Brain pericyte (primary cell): ENCODE measurements around the gene ZGRF1.
"Not testable (repeated sequence)": the region's sequence is repeated elsewhere in the genome, so short reads cannot be mapped to it uniquely, and the experiment has no call there.

Source experiments
- DNase-seq: peaks from one replicate; pipeline ENCODE4 v3.0.0-alpha.2; 2012; ENCODE audit warnings: low read depth, low spot score

Gene ZGRF1

DNA sequence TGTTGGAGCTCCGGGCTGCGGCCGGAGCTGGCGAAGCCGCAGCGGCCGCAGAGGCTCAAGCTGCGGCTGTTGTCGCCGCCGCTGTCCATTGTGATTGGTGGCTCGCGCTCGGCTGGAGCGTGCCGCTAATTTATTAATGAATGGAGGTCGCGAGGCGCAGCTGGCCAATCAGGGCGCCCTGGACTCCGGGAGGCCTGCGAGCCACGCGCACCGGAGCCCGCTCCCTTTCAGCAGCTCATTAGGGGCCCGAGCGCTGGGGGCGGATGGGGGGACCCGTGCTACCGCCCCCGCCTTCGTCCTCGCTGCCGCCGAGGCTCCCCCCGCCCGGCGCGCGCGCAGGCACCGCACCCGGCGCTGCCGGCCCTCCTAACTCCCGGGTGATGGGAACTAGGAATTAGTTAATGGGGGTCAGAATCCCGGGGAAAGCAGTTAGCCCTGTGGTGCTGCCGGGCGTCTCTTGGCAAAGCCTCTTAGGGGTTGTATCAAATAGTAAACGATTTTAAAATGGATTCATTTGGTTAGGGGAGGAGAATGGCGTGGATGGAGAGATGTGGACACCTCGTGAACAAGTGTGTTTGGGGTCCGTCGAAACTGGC is 120.1 kb downstream of the ZGRF1 start:
- no peak for DNase-seq

DNA sequence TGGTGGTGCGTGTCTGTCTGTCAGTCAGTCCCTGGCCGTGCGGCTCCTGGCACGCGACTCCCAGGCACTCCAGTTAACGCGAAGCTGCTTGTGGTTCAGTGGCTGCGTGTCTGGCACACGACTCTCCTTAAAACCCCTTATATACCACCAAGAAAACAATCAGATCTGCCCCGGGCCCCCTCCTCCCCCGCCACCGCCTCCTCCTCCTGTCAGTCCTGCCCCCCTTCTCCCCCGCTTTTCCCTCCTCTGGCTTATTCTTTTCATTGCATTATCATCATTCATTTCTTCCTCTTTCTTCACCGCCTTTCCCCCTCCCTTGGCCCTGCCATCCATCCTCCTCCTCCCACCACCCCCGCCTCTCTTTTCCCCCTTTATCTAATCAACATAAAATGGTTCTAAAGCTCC is 120.6 kb downstream of the ZGRF1 start, which contains the start of gene NEUROG2:
TSS of gene NEUROG2 (minus strand) at position 115 of the 405 bp plus-strand sequence. CDS start 705 bp downstream, outside the sequence.
- DNase-seq = no peak

- no peak for DNase-seq
Observed at GRCh38 chr4:112515198-112516065, 121.3 kb downstream of the ZGRF1 start.

- DNase-seq = no peak
Observed at GRCh38 chr4:112514647-112515197, 122.0 kb downstream of the ZGRF1 start.

GRCh38 chr4:112513971-112514646 is 122.6 kb downstream of the ZGRF1 start:
- no peak for DNase-seq

- DNase-seq = no peak
Observed at GRCh38 chr4:112511803-112512118, 124.9 kb downstream of the ZGRF1 start.

DNA sequence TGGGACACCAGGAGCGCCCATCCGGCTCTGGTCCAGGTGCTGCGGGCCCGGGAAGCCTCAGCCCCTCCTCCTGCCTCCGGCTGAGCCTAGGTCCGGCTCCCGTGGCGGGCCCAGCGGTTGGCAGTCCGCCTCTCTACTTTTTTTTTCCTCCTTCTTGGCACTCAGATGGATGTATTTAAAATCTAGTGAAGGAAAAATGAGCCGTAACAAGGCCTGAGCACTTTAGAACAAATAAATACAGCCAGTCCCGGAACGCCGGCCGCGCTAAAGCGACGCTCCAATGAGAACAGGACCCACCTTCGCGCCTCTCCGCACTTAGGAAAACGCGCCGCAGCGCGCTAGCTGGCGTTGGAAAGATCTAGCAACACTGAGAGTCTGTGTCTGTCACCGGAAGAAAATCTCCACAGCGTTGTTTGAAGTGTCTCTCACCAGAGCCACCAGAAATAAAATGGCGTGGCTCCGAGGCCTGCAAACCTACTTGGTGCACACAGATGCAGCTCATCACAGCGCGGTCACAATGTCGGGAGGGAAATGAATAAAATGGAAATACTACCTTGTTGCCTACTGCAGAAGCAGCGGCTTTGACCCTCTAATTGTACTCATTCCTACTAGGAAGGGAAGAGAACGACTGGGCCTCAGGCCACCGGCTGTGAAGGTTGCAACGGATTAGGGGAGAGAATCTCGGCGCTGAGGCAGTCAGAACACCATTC is 125.5 kb downstream of the ZGRF1 start:
- DNase-seq = no peak

DNA sequence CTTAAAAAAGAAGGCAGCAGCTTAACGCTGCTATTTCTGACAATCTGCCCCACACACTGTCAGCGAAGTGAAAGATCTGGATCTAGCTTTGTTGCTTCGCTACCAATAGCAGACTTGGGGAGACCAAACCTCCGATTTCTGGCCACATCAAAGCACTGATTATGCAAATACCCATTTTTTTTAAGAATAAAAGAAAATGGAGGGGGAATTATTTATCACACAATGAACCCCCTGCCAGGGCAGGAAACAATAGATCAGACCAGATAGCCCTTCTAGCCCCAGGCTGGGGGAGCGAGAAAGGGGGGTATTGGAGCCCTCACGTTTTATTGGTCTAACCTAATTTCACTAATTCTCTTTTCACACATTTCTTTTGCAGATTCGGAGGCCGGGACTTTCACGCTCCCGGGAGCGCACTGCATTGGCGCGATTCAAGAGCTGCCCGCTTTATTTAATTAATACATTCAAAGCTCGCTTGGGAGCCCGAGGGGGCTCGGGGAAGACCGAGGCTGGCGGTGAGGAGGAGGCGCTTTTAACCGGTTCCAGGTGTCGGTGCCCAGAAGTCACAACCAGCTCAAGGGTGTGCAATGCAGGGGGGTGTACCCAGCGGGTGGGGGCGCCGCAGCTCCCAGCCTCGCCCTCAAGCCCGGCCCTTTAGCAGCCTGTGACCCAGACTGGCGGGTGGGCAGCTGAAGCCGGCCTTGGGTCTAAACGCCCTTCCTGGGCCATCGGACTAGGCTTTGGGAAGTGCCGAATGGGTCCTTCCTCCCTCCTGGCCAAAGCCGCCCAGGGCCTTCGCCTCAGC is 126.2 kb downstream of the ZGRF1 start:
- DNase-seq = no peak

- DNase-seq = no peak
Observed at GRCh38 chr4:112509243-112510141, 127.2 kb downstream of the ZGRF1 start.

- no peak for DNase-seq
Observed at GRCh38 chr4:112508356-112508755, 128.4 kb downstream of the ZGRF1 start.

GRCh38 chr4:112504807-112505206 is 131.9 kb downstream of the ZGRF1 start:
- DNase-seq = no peak

DNA sequence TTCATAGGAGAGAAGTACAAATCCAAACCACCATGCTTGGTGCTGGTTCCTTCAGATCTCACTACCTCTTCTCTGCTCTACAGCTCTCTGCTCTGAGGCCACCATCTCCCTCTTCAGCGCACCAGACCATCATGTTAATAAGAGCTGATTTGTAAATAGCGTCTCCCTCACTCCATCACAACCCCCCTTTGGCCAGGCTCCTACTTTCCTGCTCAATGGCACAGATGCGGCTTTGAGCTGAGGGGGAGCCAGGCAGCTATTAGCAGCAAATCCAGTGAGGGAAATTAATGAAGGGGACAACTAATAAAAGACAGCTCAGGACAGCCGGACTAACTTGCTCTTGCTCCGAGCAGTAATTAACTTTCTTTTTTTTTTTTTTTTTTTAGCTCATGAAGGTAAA is 133.8 kb downstream of the ZGRF1 start:
- no peak for DNase-seq

DNA sequence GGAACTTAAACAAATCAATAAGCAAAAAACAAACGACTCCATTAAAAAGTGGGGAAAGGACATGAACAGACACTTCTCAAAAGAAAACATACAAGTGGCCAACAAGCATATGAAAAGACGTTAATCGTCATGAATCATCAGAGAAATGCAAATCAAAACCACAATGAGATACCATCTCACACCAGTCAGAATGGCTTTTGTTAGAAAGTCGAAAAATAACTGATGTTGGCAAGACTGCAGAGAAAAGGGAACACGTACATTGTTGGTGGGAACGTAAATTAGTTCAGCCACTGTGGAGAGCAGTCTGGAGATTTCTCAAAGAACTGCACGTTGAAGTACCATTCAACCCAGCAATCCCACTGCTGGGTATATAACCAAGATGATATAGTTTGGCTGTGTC is 144.4 kb downstream of the ZGRF1 start:
- DNase-seq = no peak

DNA sequence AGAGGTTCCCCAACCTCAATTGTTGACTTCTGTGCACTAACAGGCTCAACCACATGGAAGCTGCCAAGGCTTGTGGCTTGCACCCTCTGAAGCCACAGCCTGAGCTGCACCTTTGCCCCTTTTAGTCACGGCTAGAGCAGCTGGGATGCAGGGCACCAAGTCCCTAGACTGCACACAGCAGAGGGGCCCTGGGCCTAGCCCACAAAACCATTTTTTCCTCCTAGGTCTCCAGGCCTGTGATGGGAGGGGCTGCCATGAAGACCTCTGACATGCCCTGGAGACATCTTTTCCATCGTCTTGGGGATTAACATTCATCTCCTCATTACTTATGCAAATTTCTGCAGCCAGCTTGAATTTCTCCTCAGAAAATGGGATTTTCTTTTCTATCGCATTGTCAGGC is 145.9 kb downstream of the ZGRF1 start:
- DNase-seq = not testable (repeated sequence)
